Left renal cortex interstitium (tissue), 4 donors: ENCODE measurements around the gene KCNK3. TPM values are rescaled to one million over a fixed set of nuclear protein-coding genes. Genes with fewer than 3 reads are reported as not detected.
"Not testable (repeated sequence)": the region's sequence is repeated elsewhere in the genome, so short reads cannot be mapped to it uniquely, and the experiment has no call there.

ENCODE experiments used
- DNase-seq, 4 donors: peaks; one replicate each; pipeline ENCODE4 v3.0.0-alpha.2; 2013; ENCODE audit warnings: low read depth in 4 of 4, low spot score in 2 of 4, missing footprints in 1 of 4
- polyA plus RNA-seq, 4 donors: library from polyadenylated mRNA; unstranded; fragments of 120-200 nt; gene quantifications; one replicate each; pipeline ENCODE4 v1.2.1, GENCODE V29; 2013; ENCODE audit not compliant: insufficient read length in 4 of 4

The KCNK3 gene
- polyA plus RNA-seq, 4 donors, result 1.1 to 3.6 (median 2.0) TPM

DNA sequence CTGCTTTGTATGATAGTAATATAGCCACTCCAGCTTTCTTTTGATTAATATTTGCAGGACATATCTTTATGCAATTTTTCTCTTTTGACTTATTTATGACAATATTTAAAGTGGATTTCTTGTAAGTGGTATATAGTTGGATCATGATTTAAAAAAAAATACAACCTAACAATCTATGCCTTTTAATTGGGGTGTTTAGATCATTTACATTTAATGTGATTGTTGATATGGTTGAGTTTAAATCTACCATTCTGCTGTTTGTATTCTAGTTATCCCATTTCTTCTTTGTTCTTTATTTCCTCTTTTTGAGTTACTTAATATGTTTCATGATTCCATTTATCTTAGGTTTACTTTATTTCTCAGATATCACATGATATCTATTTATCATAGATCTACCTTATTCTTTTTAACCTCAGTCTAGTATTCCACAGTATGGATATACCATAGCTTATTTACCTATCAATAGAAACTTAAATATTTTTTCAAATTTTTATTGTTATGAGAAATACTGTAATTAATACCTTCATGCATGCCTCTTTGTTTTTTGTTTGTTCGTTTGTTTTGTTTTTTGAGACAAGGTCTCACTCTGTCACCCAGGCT is 32.1 kb upstream of the KCNK3 start:
- DNase-seq, result no peak

DNA sequence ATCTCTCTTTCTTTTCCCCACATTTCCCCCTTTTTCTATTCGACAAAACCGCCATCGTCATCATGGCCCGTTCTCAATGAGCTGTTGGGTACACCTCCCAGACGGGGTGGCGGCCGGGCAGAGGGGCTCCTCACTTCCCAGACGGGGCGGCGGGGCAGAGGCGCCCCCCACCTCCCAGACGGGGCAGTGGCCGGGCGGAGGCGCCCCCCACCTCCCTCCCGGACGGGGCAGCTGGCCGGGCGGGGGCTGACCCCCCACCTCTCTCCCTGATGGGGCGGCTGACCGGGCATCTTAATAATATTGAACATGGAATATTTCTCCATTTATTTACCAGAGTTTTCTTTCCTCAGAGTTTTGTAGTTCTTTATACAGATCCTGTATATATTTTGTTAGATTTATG is 27.2 kb upstream of the KCNK3 start:
- not testable (repeated sequence) for DNase-seq

DNA sequence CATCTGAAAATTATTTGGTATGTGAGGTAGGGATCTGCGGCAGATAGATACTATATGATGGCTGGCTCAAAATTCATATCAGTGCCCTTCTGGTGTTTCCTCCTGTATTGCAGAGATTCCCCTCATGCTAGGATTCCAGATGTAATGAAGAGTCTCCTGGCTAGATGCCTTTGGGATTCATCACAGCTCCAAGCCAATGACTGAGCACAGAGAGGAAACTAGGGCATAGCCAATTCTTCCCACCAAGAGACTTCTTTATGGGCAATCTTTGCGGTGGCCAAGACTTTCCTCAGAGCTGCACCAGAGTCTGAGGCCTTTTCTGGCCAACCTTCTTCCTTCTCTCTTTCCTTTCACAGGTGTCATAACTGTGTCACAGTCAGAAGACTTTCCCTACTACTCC is 25.9 kb upstream of the KCNK3 start:
- no peak for DNase-seq

DNA sequence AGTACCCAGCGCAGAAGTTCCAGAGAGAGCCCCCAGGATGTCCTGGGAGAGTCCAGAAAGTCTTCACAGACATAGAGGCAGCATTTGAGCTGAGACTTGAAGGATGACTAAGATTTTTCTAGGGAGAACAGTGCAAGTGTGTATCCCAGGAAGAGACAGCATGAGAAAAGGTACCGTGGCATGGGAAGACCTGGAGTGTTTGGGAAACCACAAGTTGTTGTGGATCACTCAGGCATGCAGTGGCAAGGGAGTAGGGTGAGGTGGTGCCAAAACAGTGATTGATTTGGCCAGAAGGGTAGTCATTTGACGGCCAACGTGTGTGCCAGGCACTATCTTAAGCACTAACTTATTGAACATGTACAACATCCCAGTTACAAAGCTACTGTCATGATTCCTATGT is 24.5 kb upstream of the KCNK3 start:
- DNase-seq, result no peak

DNA sequence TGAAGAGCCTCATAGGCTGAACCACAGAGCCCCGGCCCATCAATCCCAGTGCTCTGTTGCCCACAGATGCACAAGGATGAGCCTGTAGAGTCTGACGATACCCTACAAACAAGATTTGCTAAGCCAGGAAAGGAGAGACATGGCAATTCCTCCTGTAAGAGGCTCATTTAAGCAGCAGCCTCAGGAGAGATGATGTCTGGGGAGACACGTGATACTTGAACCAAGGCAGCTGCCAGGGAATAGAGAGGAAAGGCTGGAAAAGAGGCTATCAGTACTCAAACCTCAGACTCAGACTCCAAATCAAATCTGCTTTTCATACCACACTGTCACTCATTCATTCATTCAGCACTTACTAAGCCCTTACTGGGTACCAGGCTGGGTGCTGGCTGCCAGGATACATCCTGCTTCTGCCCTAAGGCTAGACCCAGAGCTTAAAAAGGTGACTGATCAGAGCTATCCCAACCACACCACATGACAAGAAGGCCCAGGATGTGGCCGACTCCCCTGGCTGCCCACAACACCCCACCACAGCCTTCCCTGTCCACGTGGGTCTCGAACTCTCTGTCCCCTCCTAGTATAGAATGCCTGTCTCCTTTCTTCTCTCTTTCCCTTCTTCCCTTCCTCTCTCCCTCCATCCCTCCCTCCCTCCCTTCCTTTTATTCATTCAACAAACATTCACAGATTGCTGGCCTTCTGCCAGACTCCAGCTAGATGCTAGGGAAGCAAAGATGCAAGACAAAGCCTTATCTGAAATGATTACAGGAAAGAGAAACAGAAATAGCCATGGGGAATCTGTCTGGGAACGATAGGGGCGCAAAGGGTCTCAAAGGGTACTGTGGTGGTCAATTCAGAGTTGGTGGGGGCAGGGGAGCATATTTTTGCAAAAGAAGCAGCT is 23.4 kb upstream of the KCNK3 start:
- DNase-seq, result no peak

DNA sequence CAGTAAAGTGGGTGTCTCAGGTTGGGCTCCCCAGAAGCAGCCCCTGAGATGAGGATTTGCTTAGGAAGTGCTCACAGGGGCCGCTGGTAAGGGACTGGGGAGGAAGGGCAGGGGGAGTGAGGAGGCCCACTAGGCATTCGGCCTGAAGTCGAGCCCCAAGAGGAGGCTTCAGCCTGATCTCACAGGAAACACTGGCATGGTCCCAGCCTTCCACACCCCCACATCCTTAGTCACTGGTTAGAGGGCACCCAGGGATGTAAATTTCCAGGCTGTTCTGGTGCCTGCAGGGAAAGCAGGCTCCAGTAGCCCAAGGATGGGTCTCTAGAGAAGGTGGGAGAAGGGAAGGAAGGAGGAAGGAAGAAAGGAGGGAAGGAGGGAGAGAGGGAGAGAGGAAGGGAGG is 22.4 kb upstream of the KCNK3 start:
- no peak for DNase-seq

DNA sequence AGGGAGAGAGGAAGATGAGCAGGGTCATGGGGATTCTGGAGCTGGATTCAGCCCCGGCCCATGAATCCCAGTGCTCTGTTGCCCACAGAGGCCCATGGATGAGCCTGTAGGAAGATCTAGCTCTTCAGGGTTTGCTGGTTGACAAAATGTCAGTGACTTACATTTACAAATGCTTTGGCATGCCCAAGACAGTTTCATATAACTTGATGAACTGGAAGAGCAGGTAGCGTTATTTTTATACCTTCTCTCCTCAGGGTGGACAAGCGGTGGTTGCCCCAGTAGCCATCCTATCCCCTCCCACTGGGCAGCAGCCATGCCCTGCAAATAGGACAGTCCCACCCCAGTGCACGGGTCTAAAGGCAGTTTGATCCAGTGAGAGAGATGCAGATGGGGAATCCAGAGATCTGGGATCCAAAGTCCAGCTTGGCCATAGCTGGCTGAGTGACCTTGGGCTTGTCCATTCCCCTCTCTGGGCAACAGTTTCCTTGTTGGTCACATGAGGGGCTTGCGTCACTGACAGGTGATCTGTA is 21.5 kb upstream of the KCNK3 start:
- DNase-seq, result no peak

DNA sequence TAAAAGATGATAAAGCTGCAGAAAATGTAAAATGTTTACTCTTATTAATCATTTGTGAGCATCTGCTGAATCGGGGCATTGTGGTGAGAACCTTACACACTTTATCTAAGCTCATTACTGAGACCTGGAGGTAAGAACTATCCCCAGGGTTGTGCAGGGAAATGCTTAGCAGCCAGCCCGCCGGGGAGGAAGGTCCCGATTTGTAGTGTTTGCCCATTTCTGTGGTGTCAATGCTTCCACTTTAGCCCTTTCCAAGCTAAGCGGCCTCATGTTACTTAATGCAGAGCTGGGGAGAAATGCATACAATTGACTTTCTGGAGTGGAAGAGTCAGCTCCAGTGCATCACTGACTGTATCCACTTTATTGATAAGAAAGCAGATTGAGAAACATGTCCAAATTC is 20.8 kb upstream of the KCNK3 start:
- no peak for DNase-seq

DNA sequence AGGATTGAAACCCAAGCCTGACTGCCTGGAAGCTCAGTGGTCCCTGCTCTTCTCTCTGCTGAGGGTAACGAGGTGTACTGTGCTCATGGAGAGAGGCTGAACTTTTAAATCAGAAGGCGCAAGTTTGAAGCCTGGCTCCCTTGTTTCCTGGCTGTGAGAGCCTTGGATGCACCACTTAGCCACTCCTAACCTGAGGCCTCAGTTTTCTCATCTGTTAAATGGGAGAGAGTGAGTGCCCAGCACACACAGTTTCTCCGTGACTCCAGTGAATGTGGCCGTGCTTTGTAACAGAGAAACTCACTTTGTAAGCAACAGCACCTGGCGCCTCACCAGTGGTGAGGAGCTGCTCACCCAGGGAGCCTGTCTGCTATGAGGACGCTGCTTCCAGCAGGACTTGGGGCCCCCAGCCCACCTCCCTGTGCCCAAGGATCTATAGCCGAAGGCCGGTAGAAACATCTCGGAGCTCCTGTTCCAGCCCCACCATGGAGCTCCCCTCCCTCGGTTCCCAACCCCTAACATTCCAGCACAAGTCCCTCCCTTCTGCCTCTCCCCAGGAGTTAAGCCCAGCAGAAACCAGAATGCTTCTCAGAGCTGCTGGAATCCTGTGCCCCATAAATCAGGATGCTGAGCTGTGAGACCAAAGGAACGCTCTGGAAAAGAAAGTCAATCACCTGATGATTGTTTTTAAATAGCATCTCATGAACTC is 20.3 kb upstream of the KCNK3 start:
- no peak for DNase-seq

DNA sequence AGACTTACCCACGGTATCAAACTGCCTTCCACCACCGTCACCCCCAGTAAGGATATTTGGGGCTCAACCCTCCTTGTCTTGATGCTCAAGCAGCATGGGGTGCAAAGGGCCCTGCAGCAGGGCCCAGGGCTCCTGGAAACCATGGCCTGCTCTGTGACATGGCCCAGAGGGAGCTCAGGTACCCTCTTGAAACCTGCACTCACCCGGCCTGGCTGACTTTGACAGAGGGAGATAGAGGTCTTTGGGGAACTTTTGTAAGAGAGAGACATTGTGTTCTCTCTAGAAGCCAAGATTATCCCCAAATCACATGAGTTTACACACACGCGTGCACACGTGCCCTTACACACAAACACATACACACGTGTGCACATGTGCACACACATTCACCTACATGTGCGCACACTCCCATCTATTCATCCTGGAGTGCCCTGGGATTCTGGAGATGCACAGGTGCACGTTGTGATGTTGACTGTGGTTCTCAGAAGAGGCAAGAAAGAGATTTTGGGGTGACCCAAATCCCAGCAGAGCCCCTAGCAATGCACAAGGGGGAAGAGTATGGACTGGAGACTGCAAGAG is 19.6 kb upstream of the KCNK3 start:
- no peak for DNase-seq

DNA sequence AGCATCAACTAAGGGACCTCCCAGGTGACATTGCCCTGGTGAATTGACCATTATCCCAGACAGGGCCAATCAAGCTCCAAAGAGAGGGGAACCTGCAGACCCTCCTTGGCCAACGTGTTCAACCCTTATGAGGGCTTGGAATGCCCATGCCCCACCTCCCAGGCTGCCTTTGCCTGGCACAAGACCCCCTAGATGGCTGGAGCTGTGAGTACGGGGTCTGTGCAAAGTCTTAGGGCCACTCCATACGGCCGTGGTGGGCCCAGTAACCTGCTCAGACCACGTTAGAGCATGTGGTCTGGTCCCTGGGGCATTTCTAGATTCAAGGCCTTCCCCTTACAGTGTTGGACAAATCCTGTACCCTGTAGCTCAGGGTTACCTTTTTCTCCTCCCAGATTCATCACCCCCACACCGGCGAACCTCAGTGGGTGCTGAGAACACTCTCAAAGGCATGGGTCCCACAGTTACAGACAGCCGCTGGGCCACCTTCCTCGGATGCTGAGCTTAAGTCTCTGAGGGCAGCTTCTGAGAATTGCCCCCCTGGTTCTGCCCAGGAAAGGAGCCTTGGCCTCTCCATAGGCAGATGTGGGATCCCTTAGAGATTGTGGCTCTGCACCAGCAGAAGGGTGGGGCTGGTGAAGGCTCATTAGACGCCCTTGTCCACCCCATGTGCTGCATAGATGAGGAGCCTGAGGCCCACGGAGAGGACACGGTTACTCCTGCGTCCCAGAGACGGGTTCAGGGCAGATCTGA is 18.3 kb upstream of the KCNK3 start:
- no peak for DNase-seq

DNA sequence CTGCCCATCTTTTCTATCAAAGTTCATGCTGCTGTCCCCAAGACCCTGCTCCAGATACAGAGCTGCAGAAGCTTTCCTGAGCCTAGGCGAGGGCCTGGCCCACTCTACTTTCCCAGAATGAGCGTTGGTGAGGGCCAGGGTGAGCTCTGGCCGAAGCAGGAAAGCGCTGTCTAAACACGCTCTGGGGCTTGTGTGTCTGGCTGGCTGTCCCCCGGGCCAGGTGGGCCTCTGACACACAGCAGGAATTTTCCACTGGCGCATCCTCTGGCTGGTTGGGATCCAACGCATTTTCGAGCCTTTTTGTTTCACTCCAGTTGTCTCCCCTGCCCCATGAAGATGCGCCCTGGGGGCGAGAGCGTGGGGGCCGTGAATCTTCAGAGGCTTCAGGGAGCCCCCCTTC is 17.8 kb upstream of the KCNK3 start:
- no peak for DNase-seq

DNA sequence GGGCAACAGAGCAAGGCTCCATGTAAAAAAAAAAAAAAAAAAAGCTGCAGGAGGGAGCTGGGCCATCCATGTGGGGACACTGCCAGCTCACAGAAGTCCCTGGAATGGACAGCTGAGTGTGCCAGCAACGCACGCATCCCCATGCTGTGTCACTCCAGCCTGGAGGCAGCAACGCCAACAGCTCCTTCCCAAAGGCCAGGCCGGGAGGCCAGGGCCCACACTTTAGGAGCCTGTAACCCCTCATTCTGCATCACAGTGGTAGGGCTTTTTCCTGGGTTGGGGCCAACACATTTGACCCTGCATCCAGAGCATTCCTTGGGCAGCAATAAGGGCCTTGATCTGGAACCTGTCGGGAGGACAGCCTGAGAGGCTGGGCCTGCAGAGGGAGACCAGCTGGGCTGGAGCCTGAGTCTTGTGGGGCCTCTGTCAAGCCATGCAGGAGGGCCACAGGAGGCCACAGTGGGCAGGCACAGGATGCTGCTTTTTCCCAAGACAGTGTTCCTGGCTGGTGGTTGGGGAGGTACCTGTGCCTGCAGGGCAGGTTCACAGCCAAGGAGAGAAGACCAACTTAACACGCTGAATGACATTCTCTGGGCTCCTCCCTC is 16.8 kb upstream of the KCNK3 start:
- no peak for DNase-seq

DNA sequence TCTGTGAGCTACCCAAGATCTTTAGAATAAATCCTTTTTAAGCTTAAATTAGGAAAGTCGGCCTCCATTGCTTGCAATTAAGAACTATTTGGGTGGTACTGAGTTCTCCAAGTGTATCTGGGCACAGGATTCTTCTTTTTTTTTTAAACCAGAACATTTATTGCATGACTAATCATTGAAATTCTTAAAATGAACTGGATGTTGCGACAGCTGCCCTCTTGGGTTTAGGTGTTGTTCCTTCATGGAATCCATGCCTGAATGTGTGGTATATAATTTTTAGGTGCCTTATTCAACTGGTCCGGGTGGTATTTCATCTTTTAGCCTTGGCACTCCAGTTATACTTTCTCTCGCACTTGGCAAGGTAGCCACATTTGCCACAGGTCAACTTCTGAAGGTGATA is 14.5 kb upstream of the KCNK3 start:
- no peak for DNase-seq

DNA sequence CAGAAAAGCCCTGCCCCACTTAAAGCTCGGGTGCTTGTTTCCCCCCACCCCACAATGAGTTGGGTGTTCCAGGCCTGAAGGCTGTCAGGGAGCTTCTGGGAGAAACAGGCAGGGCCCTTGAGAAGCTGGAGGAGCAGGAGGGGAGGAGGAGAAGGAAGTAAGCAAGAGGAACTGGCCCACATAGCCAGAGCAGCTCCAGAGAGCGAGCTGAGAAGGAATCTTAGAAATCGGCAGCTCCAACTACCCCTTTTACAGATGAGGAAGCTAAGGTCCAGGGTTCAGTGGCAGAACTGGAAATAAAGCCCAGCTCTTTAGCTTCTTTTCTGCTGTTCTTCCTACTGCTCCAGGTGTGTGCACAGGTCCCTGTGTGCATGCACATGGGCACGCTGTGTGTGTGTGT is 12.7 kb upstream of the KCNK3 start:
- DNase-seq, result no peak

DNA sequence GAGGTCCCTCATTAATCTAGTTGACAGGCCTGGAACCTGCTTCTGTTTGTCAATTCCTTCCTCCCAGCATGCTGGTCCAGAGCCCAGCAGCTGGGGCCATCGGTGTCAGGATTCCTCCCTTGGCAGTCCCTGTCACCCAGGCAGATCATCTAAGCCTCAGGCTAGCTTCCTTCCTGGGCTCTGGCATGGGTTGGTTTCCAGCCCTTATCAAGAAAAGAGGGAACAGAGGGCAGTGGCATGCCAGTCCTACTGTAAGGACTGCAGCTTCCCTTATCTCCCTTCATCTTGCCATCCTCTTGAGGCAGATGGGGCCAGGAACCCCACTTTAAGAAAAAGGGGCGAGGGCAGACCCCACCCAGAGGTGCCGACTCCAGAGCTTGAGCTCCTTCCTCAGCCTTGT is 10.9 kb upstream of the KCNK3 start:
- no peak for DNase-seq

DNA sequence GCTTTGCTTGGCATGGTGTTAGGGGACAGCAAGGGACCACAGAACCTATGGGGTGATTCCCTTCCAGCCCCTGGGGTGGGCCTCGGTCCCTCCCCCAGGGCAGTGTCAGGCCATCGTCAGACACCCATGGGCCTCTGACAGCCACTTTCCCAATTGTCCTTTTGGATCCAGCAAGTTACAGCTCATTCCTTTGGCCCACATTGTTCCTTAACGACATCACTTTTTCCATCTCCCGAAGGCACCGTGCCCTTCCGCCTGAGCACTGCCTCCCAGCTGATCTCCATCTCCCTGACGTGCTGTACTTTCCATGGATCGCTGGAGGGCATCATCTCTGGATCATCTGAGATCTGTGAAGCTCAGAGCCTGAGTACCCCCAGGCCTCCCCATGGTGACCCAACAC is 10.4 kb upstream of the KCNK3 start:
- DNase-seq, result no peak

DNA sequence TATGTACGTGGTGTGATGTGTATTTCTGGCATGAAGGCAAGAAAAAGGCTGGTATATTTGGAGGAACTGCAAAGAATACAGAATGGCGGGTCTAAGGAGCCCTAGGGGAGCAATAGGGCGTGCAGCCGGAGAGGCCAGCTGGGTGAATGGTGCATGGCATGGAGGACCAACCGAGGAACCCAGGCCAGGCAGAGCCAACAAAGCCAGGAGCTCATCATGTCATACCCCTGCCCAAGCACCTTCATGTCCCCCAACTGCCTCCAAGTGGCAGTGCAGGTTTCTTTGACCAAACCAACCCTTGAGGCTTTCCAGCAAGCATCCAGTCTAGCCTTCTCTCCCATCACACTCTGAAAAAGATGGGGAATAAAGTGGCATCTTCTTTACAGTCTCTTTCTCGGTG is 8.9 kb upstream of the KCNK3 start:
- no peak for DNase-seq

DNA sequence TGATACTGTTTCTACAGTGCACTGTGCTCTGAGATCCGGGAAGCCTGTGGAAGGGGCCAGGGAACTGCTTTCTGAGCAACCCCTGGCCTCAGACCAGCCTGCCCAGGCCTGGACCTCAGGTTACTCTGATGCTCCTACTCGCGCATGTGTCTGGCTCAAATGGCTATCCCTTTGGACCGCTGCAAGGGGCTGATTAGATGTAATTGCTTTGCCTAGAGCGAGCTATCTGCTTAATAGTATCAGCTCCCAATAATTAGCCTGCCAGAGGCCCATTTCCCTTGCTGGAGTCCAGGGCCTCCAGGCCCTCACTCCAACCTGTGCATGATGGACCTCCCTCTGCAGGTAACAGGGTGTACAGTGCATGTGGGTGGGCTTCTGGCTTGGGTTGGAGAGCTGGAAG is 7.2 kb upstream of the KCNK3 start:
- DNase-seq, result no peak
